GM18858 (cell line): Measurements from ENCODE around the gene PCCA.
"Not testable (repeated sequence)": the region's sequence is repeated elsewhere in the genome, so short reads cannot be mapped to it uniquely, and the experiment has no call there.

Experiments
- ATAC-seq: cut with Tn5 transposase; IDR thresholded peaks from one replicate; pipeline ENCODE4 v1.9.1; 2021; ENCODE audit not compliant: unreplicated experiment

PCCA gene

GRCh38 chr13:100088644-100089464 is at the start of gene PCCA:
Gene PCCA (plus strand): TSS chr13:100089093. CDS start chr13:100089121, 28 bp downstream.
- peak; percentile 92 for ATAC-seq

- ATAC-seq, result no peak
Measured at GRCh38 chr13:100039740-100040139, 49.2 kb upstream of the PCCA start.

- no peak for ATAC-seq
Measured at GRCh38 chr13:100040196-100040595, 48.7 kb upstream of the PCCA start.

- no peak for ATAC-seq
Measured at GRCh38 chr13:100044936-100045335, 44.0 kb upstream of the PCCA start.

- no peak for ATAC-seq
Measured at GRCh38 chr13:100045355-100045754, 43.5 kb upstream of the PCCA start.

GRCh38 chr13:100051070-100051469 is 37.8 kb upstream of the PCCA start:
- no peak for ATAC-seq

GRCh38 chr13:100059827-100060226 is 29.1 kb upstream of the PCCA start:
- no peak for ATAC-seq

GRCh38 chr13:100063333-100063732 is 25.6 kb upstream of the PCCA start:
- no peak for ATAC-seq

- no peak for ATAC-seq
Measured at GRCh38 chr13:100063906-100064305, 25.0 kb upstream of the PCCA start.

- ATAC-seq, result no peak
Measured at GRCh38 chr13:100068133-100068931, 20.6 kb upstream of the PCCA start.

- no peak for ATAC-seq
Measured at GRCh38 chr13:100069278-100069677, 19.6 kb upstream of the PCCA start.

GRCh38 chr13:100075700-100076587 is 12.9 kb upstream of the PCCA start:
- ATAC-seq, result no peak

- ATAC-seq, result not testable (repeated sequence)
Measured at GRCh38 chr13:100079003-100079402, 9.9 kb upstream of the PCCA start.

- ATAC-seq, result not testable (repeated sequence)
Measured at GRCh38 chr13:100083401-100083800, 5.5 kb upstream of the PCCA start.

- ATAC-seq, result no peak
Measured at GRCh38 chr13:100088273-100088643, 635 bp upstream of the PCCA start.

GRCh38 chr13:100089465-100090032 is 656 bp downstream of the PCCA start:
- peak; percentile 30 for ATAC-seq

GRCh38 chr13:100090861-100091260 is 2.0 kb downstream of the PCCA start:
- no peak for ATAC-seq

- no peak for ATAC-seq
Measured at GRCh38 chr13:100091391-100091790, 2.5 kb downstream of the PCCA start.

- ATAC-seq, result not testable (repeated sequence)
Measured at GRCh38 chr13:100092273-100092672, 3.4 kb downstream of the PCCA start.

GRCh38 chr13:100095498-100095897 is 6.6 kb downstream of the PCCA start:
- no peak for ATAC-seq

GRCh38 chr13:100096526-100096925 is 7.6 kb downstream of the PCCA start:
- ATAC-seq, result no peak
